ENCODE measurements around the gene TRIM47.

TRIM47 gene

DNA sequence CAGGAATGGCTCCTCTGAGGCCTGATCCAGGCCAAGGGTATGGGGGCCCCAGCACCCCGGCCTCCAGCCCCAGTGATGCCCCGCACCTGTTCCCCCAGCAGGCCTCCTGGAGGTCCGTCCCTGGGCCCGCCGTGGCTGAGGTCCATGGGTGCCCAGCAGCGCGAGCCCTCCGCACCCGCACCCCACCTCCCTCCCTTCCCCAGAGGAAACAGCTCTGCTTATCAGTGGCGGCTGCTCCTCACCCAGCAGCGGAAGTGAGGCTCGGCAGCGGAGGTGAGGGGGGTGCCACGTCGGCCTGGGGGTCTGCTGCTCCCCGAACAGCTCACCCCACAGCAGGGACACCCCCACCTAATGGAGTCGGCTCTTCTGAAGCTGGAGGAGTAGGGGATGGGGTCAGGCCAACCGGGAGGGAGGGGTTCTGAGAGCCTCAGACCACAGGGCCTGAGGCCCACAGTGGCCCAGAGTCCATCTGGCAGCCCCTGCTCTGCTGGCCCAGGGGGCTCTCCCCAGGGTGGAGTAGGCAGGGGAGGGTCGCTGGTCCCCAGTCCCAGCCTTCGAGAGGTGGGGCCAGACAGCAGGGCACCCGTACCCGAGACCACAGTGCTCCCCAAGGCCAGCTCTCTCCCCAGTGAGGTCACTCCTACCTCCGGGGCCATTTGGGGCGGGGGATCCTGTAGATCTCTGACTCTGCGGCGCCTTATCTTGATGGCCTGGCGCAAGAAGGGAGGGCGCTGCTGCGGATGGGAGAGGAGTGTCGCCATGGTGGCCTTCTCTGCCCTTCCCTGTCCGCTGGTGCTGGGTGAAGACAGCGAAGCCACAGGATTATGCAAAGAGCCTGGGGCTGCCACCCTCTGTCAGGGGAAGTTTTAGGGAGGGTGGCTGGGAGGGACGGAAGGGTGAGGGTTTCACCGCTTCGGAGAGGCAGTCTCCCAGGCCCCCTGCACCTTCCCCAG, 34.5 kb downstream of the TRIM47 start, which contains the start of gene UNC13D:
Gene UNC13D, minus strand, starts transcription at position 828 of the 953 bp plus-strand sequence. Its CDS starts 67 bp downstream, at position 761.
- peaks cover 42 to 51% of the 10 kb centered on the region in 2 experiments for H3K4me1 ChIP-seq (ENCODE audit: control insufficient read depth in 1 of 2, insufficient read depth in 1 of 2, low read depth in 1 of 2, low read length in 1 of 2)
- H3K9me3 ChIP-seq = peaks cover 14% of the 10 kb centered on the region
- TF ChIP-seq, protein P1, sequence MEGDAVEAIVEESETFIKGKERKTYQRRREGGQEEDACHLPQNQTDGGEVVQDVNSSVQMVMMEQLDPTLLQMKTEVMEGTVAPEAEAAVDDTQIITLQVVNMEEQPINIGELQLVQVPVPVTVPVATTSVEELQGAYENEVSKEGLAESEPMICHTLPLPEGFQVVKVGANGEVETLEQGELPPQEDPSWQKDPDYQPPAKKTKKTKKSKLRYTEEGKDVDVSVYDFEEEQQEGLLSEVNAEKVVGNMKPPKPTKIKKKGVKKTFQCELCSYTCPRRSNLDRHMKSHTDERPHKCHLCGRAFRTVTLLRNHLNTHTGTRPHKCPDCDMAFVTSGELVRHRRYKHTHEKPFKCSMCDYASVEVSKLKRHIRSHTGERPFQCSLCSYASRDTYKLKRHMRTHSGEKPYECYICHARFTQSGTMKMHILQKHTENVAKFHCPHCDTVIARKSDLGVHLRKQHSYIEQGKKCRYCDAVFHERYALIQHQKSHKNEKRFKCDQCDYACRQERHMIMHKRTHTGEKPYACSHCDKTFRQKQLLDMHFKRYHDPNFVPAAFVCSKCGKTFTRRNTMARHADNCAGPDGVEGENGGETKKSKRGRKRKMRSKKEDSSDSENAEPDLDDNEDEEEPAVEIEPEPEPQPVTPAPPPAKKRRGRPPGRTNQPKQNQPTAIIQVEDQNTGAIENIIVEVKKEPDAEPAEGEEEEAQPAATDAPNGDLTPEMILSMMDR (IDR thresholded peaks at IDR 0.05) = peak; percentile 18
- peaks cover 82% of the 10 kb centered on the region for H3K36me3 ChIP-seq
- peak within 1 kb of the TSS; percentile 78 to 98 for H3K4me3 ChIP-seq (ENCODE audit: low read depth in 1 of 2, low read length in 1 of 2)
- H3K27me3 ChIP-seq = no peaks in the 10 kb centered on the region
- H3K27ac ChIP-seq = peak within 1 kb of the TSS; percentile 98

DNA sequence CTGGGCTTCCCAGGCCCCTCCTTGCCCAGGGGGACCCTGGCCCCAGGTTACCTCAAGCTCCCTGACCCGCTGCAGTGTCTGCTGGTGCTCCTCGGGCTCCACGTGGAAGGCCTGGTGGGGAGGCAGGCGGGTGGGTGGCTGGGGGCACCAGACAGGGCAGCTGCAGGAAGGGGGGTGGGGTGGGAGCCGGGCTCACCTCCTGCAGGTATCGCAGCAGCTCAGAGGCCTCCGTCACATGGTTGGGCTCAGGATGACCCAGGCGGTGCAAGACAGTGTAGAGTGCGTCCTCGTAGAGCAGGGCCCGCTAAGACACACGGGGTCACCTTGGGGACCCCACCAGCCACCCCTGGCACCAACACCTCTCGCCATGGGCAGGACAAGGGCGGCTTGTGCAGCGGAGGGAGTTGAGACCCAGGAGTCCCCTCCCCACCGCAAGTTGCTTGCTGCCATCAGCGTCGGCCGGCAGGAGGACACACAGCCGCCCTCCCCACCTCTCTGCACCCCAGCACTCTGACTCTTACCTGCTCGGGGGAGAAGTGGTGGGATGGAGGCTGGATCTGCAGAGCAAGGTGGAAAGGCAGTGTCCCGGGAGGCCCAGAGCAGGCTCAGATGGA, 35.3 kb downstream of the TRIM47 start:
- Histone ChIP-seq H3K4me3 (ENCODE audit: low read depth in 1 of 2, low read length in 1 of 2) (peak overlapping the region; percentile 78 to 98), H3K4me1 (ENCODE audit: control insufficient read depth in 1 of 2, insufficient read depth in 1 of 2, low read depth in 1 of 2, low read length in 1 of 2) (peaks cover 34 to 44% of the 10 kb centered on the region in 2 experiments), H3K27ac (peak overlapping the region; percentile 98), H3K9me3 (peaks cover 11% of the 10 kb centered on the region), H3K36me3 (peaks cover 82% of the 10 kb centered on the region), H3K27me3 (no peaks in the 10 kb centered on the region)
- TF ChIP-seq, protein P1 (IDR thresholded peaks at IDR 0.05) = no peak

DNA sequence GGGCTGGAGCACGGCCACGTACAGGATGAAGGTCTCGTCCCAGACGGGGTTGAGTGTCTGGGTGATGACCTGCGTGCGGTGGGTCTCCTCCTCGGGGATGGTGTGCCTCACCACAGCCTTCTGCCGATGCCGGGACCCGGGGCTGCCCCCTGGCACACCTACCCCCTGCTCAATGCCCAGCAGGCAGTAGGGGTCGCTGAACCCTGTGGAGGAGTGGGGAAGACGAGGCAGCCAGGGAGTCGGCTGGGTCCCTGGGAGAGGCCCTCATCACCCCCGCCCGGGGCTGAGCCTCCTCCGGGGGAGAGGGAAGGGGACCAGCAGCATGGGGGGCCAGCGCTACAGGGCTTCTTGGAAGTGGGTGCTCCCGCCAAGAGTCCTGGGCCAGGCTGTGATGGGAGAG, 36.0 kb downstream of the TRIM47 start:
- H3K27ac ChIP-seq = peak overlapping the region; percentile 98
- peak overlapping the region; percentile 78 to 98 for H3K4me3 ChIP-seq (ENCODE audit: low read depth in 1 of 2, low read length in 1 of 2)
- peaks cover 82% of the 10 kb centered on the region for H3K36me3 ChIP-seq
- H3K27me3 ChIP-seq = no peaks in the 10 kb centered on the region
- peaks cover 33 to 41% of the 10 kb centered on the region in 2 experiments for H3K4me1 ChIP-seq (ENCODE audit: control insufficient read depth in 1 of 2, insufficient read depth in 1 of 2, low read depth in 1 of 2, low read length in 1 of 2)
- peaks cover 4% of the 10 kb centered on the region for H3K9me3 ChIP-seq
- TF ChIP-seq, protein P1 (IDR thresholded peaks at IDR 0.05) = no peak

DNA sequence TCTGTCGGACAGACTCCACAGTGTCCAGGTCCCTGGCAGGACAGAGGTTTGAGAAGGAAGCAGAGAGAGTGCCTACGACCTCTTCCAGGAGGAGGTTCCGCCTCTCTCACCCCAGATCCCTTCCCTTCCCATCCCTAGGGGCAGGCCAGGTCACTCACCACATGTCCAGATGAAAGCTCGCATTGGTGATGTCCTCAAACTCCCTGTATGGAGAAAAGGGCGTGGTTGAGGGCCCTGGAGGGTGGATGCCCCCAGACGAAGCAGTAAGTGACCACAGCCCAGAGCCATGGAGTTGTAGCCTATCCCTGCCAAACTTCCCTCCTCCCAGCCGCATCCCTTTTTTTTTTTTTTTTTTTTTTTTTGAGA, 37.6 kb downstream of the TRIM47 start:
- no peaks in the 10 kb centered on the region for H3K9me3 ChIP-seq
- H3K36me3 ChIP-seq = peaks cover 82% of the 10 kb centered on the region
- H3K4me3 ChIP-seq (ENCODE audit: low read depth in 1 of 2, low read length in 1 of 2) = no peak overlapping the region
- H3K27me3 ChIP-seq = no peaks in the 10 kb centered on the region
- TF ChIP-seq, protein P1 (IDR thresholded peaks at IDR 0.05) = no peak
- H3K4me1 ChIP-seq (ENCODE audit: control insufficient read depth in 1 of 2, insufficient read depth in 1 of 2, low read depth in 1 of 2, low read length in 1 of 2) = peaks cover 27 to 29% of the 10 kb centered on the region in 2 experiments
- H3K27ac ChIP-seq = no peak overlapping the region

DNA sequence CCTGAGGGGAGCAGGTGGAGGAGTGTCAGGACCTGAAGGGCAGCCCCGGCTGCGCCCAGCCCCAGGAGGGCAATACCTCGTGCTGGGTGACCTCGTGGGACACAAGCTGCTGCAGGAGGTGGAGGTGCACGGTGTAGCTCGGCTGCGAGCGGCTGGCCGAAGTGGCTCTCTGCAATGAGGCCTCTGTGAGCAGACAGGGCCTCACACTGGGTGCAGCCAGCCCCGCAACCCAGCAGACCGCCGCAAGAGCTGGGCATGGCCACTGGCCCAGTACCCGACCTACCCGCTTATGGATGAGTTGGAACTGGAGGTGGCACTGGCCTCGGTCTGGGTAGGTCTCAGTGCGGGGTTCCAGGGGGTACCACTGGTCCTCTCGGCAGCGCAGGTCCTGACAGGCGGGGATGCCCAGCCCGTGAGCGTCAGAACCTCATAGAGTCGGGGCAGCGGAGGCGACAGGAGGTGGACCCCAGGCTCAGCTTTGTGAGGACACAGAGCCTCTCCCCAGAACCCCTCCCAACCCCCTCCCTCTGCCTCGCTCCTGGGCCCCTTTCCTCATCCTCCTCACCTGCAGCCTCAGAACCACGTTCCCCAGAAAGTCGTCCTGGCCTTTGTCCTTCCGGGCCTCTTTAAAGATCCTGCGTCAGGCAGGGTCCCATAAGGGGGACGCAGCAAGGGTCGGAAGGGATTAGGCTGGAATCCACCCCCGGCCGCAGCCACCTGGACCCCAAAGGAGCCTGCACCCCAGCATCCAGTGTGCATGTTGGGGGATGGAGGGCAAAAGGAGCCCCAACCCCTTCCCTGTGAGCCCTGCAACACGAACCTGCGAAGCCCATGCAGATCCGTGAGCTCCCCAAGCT, 38.2 kb downstream of the TRIM47 start:
- H3K36me3 ChIP-seq = peaks cover 82% of the 10 kb centered on the region
- peaks cover 21 to 23% of the 10 kb centered on the region in 2 experiments for H3K4me1 ChIP-seq (ENCODE audit: control insufficient read depth in 1 of 2, insufficient read depth in 1 of 2, low read depth in 1 of 2, low read length in 1 of 2)
- no peaks in the 10 kb centered on the region for H3K27me3 ChIP-seq
- peak overlapping the region; percentile 29 for H3K27ac ChIP-seq
- H3K4me3 ChIP-seq (ENCODE audit: low read depth in 1 of 2, low read length in 1 of 2) = no peak overlapping the region
- H3K9me3 ChIP-seq = no peaks in the 10 kb centered on the region
- TF ChIP-seq, protein P1 (IDR thresholded peaks at IDR 0.05) = no peak

Measured in neutrophil (primary cell).